ENCODE measurements around the gene PPFIA1.
"Not testable (repeated sequence)": the region's sequence is repeated elsewhere in the genome, so short reads cannot be mapped to it uniquely, and the experiment has no call there.

PPFIA1 gene

DNA sequence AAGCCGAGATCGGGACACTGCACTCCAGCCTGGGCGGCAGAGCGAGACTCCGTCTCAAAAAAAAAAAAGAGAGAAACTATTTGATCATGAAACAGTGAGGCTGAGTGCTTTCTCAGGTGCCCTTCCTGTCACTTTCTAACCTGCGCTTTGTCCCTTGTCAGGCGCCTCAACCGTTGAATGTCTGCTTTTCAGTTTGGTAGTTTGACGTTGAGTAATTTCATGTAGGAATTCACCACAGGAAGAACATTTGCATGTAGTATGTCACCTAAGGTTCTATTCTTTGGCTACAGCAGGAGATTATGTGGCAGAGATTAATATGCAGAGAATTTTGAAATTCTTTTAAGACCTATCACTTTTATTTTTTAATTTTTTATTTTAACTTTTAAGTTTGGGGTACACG is 57.2 kb downstream of the PPFIA1 start:
- no peak for DNase-seq

GRCh38 chr11:70328556-70328955 is 58.1 kb downstream of the PPFIA1 start:
- no peak for DNase-seq

DNA sequence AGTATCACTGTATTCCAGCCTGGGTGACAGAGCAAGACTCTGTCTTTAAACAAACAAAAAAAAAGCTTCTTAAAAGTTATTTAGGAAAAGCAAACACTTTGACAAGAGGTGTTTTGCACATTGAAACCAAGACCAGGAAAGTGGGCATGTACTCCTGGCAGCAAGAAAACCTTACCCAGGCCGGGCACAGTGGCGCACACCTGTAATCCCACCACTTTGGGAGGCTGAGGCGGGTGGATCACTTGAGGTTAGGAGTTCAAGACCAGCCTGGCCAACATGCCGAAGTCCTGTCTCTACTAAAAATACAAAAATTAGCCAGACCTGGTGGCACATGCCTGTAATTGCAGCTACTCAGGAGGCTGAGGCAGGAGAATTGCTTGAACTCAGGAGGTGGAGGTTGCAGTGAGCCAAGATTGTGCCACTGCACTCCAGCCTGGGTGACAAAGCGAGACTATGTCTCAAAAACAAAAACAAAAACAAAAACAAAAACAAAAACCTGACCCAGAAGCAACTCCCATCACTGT is 60.9 kb downstream of the PPFIA1 start:
- DNase-seq: not testable (repeated sequence)

DNA sequence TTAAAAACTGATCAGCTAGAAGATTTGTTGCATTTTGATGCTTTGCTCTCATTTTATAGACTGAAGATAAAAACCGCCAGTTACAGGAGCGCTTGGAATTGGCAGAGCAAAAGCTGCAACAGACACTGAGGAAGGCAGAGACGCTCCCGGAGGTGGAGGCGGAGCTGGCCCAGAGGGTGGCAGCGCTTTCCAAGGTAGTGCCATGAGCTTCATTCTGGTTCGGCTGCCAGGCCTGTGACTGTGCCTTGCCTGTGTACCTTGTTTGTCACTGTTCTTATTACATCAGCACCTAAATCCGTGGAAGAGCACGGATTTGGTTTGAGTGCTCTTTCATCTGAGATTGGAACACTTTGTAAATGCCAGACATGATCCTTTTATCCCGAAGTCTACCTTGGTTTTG is 61.4 kb downstream of the PPFIA1 start:
- no peak for DNase-seq

GRCh38 chr11:70332567-70332966 is 62.1 kb downstream of the PPFIA1 start:
- no peak for DNase-seq

- no peak for DNase-seq
These were observed 62.8 kb downstream of the PPFIA1 start for GRCh38 chr11:70333261-70333660.

DNA sequence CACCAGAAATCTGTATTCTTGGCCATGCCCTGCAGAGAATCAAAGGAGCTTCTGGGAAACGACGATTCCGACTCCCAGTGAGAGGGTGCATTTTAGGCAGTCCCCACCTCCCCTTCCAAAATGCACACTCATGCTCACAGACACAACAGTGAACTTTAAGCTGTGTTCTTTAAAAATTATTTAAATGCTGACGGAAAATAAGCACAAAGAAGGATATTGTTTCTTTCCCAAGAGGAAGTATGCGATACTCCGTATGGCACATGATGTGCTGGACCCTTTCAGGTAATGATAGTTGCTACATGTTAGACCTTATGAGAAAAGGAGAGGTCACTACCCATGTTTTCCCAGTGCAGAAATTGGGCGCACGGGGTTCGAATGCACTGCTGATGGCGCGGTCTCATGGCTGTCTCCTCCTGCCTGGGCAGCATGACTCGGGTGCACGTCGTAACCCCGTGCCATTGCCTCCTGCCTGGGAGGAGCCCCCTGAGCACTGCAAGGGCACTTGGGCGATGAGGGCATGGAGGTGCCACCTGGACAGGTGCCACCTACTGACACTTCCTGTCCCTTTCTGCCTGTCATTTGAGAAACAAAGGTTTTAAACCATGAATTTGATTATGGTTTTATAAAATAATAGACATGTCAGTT is 64.0 kb downstream of the PPFIA1 start:
- no peak for DNase-seq

DNA sequence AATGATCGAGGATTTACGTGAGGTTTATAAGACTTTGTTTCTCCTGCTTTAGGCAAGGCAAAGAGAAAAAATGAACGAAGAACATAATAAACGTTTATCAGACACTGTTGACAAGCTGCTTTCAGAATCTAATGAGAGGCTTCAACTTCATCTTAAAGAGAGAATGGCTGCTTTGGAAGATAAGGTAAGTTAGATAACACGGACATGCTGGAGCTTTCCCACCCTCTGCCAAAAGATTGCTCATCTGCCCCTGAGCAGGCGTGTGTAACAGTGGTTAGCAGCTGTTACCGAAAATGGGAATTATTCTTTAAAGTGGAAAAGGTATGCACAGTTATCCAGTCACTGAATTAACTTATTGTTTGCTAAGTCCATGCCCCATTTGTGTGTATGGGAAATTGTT is 65.0 kb downstream of the PPFIA1 start:
- DNase-seq: no peak

GRCh38 chr11:70338594-70338993 is 68.1 kb downstream of the PPFIA1 start:
- DNase-seq: no peak

GRCh38 chr11:70339066-70339465 is 68.6 kb downstream of the PPFIA1 start:
- no peak for DNase-seq

DNA sequence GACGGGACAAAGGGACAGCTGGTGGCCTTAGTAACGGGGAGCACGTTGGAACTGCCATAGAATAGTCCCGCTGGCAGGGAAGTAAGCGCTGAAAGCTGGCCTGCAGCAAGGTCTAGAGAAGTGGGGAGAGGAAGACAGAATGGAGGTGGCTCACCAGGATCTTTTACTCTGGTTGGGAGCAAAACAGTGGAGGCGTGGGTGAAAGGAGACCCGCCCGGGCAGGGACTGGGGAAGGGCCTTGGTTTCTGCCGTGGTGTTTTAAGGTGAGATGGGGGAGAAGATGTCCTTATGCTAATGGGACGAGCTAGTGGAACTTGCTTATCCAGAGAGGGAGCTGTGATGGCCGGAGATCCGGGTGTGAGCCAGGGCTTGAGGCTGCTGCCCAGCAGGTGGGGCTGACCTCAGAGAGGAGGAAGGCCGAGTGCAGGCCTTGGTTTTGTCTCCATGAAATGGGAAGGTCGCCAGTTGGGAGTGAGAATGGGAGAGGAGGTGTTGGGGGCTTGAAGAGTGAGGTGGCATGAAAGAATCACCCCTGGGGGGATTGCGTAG is 71.5 kb downstream of the PPFIA1 start:
- no peak for DNase-seq

GRCh38 chr11:70343636-70344035 is 73.1 kb downstream of the PPFIA1 start:
- no peak for DNase-seq

GRCh38 chr11:70348191-70348590 is 77.7 kb downstream of the PPFIA1 start:
- no peak for DNase-seq

DNA sequence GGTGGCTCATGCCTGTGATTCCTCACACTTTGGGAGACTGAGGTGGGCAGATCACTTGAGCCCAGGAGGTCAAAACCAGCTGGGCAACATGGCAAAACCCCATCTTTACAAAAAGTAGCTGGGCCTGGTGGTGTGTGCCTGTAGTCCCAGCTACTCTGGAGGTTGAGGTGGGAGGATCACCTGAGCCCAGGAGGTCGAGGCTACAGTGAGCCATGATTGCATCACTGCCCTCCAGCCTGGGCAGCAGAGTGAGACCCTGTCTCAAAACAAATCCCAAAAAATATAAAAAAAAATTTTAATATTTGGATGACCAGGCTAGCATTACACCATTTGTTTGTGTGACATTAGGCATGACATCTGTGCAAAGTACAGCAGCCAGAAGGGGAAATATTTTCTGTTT is 78.1 kb downstream of the PPFIA1 start:
- DNase-seq: no peak

DNA sequence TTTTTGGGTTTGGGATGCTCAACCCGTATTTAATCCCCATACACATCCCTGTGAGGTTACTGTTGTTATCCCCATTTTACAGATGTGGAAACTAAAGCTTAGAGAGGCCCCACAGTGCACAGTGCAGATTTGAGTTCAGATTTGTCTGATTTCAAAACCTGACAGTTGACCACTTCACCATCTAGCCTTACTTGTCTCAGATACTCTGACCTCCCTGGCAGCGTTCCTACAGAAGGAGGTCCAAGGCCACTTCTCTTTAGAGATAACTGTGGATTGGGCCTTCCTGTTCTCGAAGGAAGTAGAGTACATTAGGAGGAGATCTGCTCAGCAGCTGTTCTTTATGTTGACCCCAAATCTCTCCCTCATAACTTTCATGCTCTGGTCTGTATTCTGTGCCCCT is 81.2 kb downstream of the PPFIA1 start:
- no peak for DNase-seq

DNA sequence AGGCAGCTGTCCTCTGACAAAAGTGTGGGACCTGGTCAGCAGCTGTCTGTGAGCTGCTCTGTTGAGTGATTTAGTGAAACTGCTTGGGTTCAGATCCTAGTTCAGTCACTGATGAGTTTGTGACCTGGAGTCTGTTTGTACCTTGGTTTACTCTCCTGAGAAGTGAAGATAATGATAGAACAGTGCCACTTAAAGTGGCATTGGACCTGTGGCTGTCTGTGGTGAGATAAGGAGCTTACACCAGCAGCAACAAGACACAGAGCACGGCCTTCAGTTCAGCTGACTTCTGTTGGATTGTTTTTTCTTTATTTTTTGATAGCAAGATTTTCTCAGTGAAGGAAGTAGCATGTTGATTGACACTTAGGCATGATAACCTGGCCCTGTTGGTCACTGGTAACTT is 81.6 kb downstream of the PPFIA1 start:
- DNase-seq: no peak

DNA sequence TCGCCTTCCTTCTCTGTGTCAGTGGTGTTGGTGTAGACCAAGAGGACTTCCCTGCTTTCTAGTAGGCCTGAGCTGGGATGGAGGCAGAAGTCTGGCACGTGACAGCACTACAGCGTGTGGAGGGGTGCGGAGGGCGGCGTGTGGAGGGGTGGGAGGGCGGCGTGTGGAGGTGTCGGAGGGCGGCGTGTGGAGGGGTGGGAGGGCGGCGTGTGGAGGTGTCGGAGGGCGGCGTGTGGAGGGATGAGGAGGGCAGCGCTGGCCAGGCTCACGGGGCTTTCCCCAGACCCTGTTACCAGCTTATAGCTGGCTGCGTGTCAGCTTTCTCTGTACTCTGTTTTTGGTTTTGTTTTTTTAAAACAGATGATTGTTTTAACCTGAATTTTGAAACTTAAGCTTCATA is 82.1 kb downstream of the PPFIA1 start:
- DNase-seq: no peak

GRCh38 chr11:70353329-70353728 is 82.8 kb downstream of the PPFIA1 start:
- DNase-seq: no peak

DNA sequence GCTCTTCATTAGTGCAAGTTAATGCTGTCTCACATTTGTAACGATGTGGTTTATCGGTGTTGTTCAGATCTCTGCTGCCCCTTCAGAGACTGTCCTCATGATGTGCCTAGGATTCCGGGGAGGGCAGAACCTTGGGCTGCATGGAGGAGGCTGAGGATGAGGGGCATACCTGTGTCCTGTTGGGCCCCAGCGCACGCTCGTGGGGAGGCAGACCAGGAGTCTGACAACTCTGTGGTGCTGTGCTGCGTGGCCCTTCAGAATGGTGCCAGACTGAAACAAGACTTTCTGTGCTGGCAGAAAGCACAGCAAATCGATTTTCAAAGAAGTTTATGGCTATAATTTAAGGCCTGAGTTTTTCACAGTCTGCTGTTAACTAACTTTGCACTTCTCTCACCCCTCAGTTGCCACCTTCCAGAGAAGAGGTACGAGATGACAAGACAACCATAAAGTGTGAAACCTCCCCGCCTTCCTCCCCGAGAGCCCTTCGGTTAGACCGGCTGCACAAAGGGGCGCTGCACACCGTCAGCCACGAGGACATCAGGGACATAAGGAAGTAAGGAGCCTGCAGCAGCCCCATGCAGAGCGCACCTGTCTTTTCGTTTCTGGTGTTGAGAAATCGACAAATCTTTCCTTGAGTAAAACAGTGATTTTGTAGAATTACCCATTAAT is 83.5 kb downstream of the PPFIA1 start:
- DNase-seq: no peak

- no peak for DNase-seq
These were observed 84.1 kb downstream of the PPFIA1 start for GRCh38 chr11:70354629-70355028.

GRCh38 chr11:70358753-70359152 is 88.3 kb downstream of the PPFIA1 start:
- no peak for DNase-seq

DNA sequence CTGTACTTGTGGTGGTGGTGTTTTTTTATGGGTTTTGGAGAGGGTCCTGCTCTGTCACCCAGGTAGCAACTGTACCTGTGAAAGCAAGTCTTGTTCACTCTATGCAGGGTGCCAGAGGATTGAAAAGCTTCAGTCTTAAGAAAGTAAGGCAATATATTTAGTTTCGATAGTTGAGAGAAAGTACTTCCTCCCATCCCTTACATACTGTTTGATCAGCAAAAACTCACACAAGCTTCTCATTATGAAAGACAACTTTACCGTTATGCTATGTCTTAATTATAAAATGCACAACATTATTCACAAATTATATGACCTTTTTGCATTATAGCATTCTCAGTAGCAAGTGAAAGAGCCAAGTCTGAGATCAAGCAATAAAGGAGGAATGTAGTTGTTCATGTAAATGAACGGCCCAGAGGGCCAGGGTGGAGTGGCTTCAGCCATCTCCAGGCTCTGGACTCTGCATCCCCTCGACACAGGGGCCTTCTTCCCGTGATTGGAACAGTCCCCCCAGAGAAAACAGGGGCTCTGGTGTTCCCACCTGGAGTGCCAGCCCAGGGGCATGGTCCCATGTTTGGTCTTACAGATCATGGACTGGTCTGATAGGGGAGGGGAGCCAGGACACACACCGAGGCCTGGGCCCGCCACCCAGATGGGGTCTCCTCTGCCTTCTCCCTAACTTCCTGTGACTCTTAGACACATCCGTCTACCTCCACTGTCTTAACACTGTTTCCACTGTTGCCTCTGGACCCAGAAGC is 89.1 kb downstream of the PPFIA1 start:
- DNase-seq: no peak

DNA sequence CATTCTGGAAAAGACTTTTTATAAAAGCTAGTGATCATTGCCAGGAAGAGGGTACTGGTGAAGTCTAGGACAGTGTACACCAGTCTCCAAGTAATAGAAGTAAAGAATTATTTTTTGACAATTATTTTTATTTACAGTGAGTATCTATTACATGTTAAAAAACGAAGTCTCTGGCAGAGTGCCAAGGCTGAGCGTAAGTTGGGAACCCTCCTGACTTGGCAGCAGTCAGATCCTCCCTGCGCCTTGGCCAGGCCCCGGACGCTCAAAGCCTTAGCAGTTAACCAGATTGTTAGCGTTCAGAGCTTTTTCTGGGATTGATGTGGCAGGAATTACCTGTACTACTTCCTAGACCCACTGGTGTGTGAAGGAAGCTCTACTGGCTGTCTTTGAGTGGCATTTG is 89.7 kb downstream of the PPFIA1 start:
- no peak for DNase-seq

- no peak for DNase-seq
These were observed 93.7 kb downstream of the PPFIA1 start for GRCh38 chr11:70364178-70364577.

Data from activated CD4-positive, alpha-beta T cell treated with anti-CD3 and anti-CD28 coated beads for 1 hour (primary cell).